ENCODE measurements around the gene INPP5A.
"Not testable (repeated sequence)": the region's sequence is repeated elsewhere in the genome, so short reads cannot be mapped to it uniquely, and the experiment has no call there.

The INPP5A gene

GRCh38 chr10:132504501-132505272 lies 32.9 kb upstream of the INPP5A start:
- DNase-seq = no peak

- not testable (repeated sequence) for DNase-seq
Observed at GRCh38 chr10:132505546-132505945, 32.0 kb upstream of the INPP5A start.

- no peak for DNase-seq
Observed at GRCh38 chr10:132506711-132507408, 30.7 kb upstream of the INPP5A start.

GRCh38 chr10:132507409-132507955 lies 30.1 kb upstream of the INPP5A start:
- no peak for DNase-seq

GRCh38 chr10:132507956-132508490 lies 29.6 kb upstream of the INPP5A start:
- DNase-seq = no peak

GRCh38 chr10:132508581-132509443 lies 28.8 kb upstream of the INPP5A start:
- no peak for DNase-seq

GRCh38 chr10:132509506-132510173 lies 27.9 kb upstream of the INPP5A start:
- no peak for DNase-seq

GRCh38 chr10:132510174-132510611 lies 27.4 kb upstream of the INPP5A start:
- DNase-seq = no peak

GRCh38 chr10:132511121-132512051 lies 26.2 kb upstream of the INPP5A start:
- no peak for DNase-seq

- no peak for DNase-seq
Observed at GRCh38 chr10:132512052-132512442, 25.5 kb upstream of the INPP5A start.

- no peak for DNase-seq
Observed at GRCh38 chr10:132512693-132513345, 24.8 kb upstream of the INPP5A start.

- DNase-seq = no peak
Observed at GRCh38 chr10:132514821-132515520, 22.6 kb upstream of the INPP5A start.

GRCh38 chr10:132515811-132516726 lies 21.5 kb upstream of the INPP5A start:
- DNase-seq = no peak

- DNase-seq = no peak
Observed at GRCh38 chr10:132516771-132517725, 20.5 kb upstream of the INPP5A start.

- DNase-seq = no peak
Observed at GRCh38 chr10:132517951-132518521, 19.6 kb upstream of the INPP5A start.

- DNase-seq = no peak
Observed at GRCh38 chr10:132518572-132519381, 18.8 kb upstream of the INPP5A start.
